K562 (cell line): ENCODE results near the gene AIFM1. TPM values are rescaled to one million over a fixed set of nuclear protein-coding genes. Genes with fewer than 3 reads are reported as not detected.

Experiments
- DIDO1 ChIP-seq: fragments of 450-650 bp; IDR thresholded peaks from 2 replicates; pipeline ENCODE4 v1.6.1; 2016; ENCODE audit warnings: low read depth, missing biosample characterization, missing genetic modification characterization
- EHMT2 ChIP-seq: fragments of 450-650 bp; IDR thresholded peaks from 2 replicates; pipeline ENCODE4 v1.6.1; 2018; ENCODE audit warnings: antibody characterized with exemption
- EP400 ChIP-seq: fragments of 450-650 bp; IDR thresholded peaks from 2 replicates; pipeline ENCODE4 v1.6.1; 2017; ENCODE audit warnings: antibody characterized with exemption, mild to moderate bottlenecking, moderate library complexity
- ETV5 ChIP-seq: sonication (generic); formaldehyde crosslinking; IDR thresholded peaks from 2 replicates; pipeline ENCODE4 v1.4.0; 2020; ENCODE audit warnings: low read depth, mild to moderate bottlenecking, missing genetic modification reagents
- HNRNPK ChIP-seq: fragments of 200-400 bp; formaldehyde crosslinking; IDR thresholded peaks from one replicate; pipeline ENCODE4 v1.6.1; 2018; ENCODE audit warnings: mild to moderate bottlenecking, low read depth, low read length; ENCODE audit not compliant: poor library complexity, severe bottlenecking
- KLF10 ChIP-seq: fragments of 250-450 bp; sonication (Bioruptor Pico); IDR thresholded peaks from 2 replicates; pipeline ENCODE4 v1.6.1; 2021; ENCODE audit warnings: matching md5 sums
- L3MBTL2 ChIP-seq: fragments of 450-650 bp; IDR thresholded peaks from 2 replicates; pipeline ENCODE4 v1.6.1; 2016; ENCODE audit warnings: mild to moderate bottlenecking, moderate library complexity
- NFXL1 ChIP-seq: fragments of 450-650 bp; formaldehyde crosslinking; IDR thresholded peaks from 2 replicates; pipeline ENCODE4 v1.4.0; 2021; ENCODE audit warnings: mild to moderate bottlenecking
- NR0B1 ChIP-seq: fragments of 450-650 bp; IDR thresholded peaks from one replicate; pipeline ENCODE4 v1.6.1; 2018; ENCODE audit warnings: mild to moderate bottlenecking, moderate library complexity; ENCODE audit not compliant: partially characterized antibody
- SMAD2 ChIP-seq: fragments of 150-350 bp; IDR thresholded peaks from 2 replicates; pipeline ENCODE4 v1.6.1; 2014; ENCODE audit warnings: low read depth, mild to moderate bottlenecking, low read length
- SRSF3 ChIP-seq: fragments of 200-400 bp; formaldehyde crosslinking; IDR thresholded peaks from 2 replicates; pipeline ENCODE4 v1.6.1; 2016; ENCODE audit warnings: mild to moderate bottlenecking, low read length, moderate library complexity; ENCODE audit not compliant: insufficient read depth
- SRSF9 ChIP-seq: fragments of 200-400 bp; formaldehyde crosslinking; IDR thresholded peaks from 2 replicates; pipeline ENCODE4 v1.6.1; 2017; ENCODE audit warnings: low read depth, low read length, borderline replicate concordance
- TARDBP ChIP-seq: fragments of 450-650 bp; IDR thresholded peaks from 2 replicates; pipeline ENCODE4 v1.6.1; 2016
- ZEB2 ChIP-seq: fragments of 450-650 bp; IDR thresholded peaks from 2 replicates; pipeline ENCODE4 v1.6.1; 2016
- ZNF134 ChIP-seq: fragments of 250-450 bp; sonication (Bioruptor Pico); conservative IDR thresholded peaks from 2 replicates; pipeline ENCODE4 v1.4.0; 2020
- ZNF586 ChIP-seq: fragments of 450-650 bp; formaldehyde crosslinking; conservative IDR thresholded peaks from 2 replicates; pipeline ENCODE4 v1.4.0; 2020; ENCODE audit warnings: mild to moderate bottlenecking, moderate library complexity
- ZZZ3 ChIP-seq: fragments of 450-650 bp; IDR thresholded peaks from 2 replicates; pipeline ENCODE4 v1.6.1; 2016; ENCODE audit warnings: antibody characterized with exemption, mild to moderate bottlenecking, moderate library complexity
- polyA plus RNA-seq, 8 experiments: library from polyadenylated mRNA; depleted of rRNA in 4 of 8; stranded (reverse) in 5 of 8; unstranded in 3 of 8; fragments of >200 nt; fragmentation: Nextera tagmentation in 2 of 8; fragmentation: Illumina TruSeq in 1 of 8; extraction: Ambion mirVana in 2 of 8; extraction: Trizol in 1 of 8; gene quantifications; 2 replicates each; pipeline versions ENCODE4 v1.2.1 to v1.2.3, GENCODE V29; 2011 to 2014; ENCODE audit warnings: inconsistent platforms in 1 of 8, missing spikeins in 1 of 8
- total RNA-seq, 7 experiments: library from RNA; depleted of rRNA in 6 of 7; stranded (reverse); fragments of >200 nt in 6 of 7; fragmentation: Illumina TruSeq in 2 of 7; extraction: Trizol in 2 of 7; gene quantifications; 2 replicates each; pipeline versions ENCODE4 v1.2.1 to v1.2.3, GENCODE V29; 2011 to 2021; ENCODE audit warnings: low replicate concordance in 1 of 7
- TF ChIP-seq, protein P1 (sequence below): fragments of 200-800 bp; sonication (Bioruptor generic); IDR thresholded peaks from 2 replicates; pipeline ENCODE4 v1.6.1; 2017; ENCODE audit warnings: missing genetic modification characterization, missing compliant biosample characterization
- TF ChIP-seq, protein P2 (sequence below): fragments of 250-450 bp; sonication (Bioruptor Pico); IDR thresholded peaks from 2 replicates; pipeline ENCODE4 v1.5.0; 2021; ENCODE audit warnings: mild to moderate bottlenecking, moderate library complexity
- TF ChIP-seq, protein P3 (sequence below): fragments of 250-450 bp; sonication (Bioruptor Pico); IDR thresholded peaks from 2 replicates; pipeline ENCODE4 v1.5.0; 2021; ENCODE audit warnings: mild to moderate bottlenecking, borderline replicate concordance

AIFM1 gene
- total and polyA plus RNA-seq, 9 of the 15 experiments (the other 6 are each of a cell fraction or from before 2014, with no cell fraction given): 51.0 to 117 (median 91.2) TPM

DNA sequence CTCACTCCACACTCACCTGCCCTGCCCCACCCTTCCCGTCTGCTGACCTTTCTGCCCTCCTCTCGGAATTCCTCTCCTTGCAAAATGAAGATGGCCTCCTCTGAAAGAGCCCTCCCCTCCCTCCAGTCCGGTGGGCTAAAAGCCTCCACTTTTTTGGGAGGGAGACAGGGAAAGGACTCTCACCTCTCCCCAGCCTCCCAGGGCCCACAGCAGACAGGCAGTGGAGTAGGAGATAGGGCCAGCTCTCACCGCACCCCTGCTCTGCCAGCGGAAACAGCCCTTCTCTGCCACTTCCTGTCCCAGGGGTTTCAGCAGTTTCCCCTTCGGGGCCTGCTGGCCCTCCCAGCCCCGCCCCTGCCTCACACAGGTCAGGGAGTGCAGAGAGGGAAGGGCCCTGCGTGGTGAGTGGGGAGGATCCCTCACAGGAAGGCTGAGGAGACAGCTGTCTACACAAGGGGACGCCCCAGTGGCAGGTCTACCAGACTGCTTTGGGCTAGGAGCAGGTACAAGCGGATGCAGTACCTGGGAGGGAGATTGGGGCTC lies 73.6 kb downstream of the AIFM1 start (continued):
- TF ChIP-seq, protein P1, sequence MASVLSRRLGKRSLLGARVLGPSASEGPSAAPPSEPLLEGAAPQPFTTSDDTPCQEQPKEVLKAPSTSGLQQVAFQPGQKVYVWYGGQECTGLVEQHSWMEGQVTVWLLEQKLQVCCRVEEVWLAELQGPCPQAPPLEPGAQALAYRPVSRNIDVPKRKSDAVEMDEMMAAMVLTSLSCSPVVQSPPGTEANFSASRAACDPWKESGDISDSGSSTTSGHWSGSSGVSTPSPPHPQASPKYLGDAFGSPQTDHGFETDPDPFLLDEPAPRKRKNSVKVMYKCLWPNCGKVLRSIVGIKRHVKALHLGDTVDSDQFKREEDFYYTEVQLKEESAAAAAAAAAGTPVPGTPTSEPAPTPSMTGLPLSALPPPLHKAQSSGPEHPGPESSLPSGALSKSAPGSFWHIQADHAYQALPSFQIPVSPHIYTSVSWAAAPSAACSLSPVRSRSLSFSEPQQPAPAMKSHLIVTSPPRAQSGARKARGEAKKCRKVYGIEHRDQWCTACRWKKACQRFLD (CRISPR knock-in tag): 0 out of 2 replicates have a peak, but pooled peaks have one; percentile 25
- no peak for TF ChIP-seq ZZZ3
- no peak for TF ChIP-seq SMAD2
- no peak for TF ChIP-seq HNRNPK
- no peak for TF ChIP-seq EHMT2
- TF ChIP-seq ETV5 (CRISPR knock-in tag): peak; percentile 65; the same call in 1 of the 2 replicates
- TF ChIP-seq NFXL1 (CRISPR knock-in tag): no peak
- TF ChIP-seq L3MBTL2: no peak
- TF ChIP-seq DIDO1 (tag): no peak
- no peak for TF ChIP-seq KLF10
- TF ChIP-seq EP400: no peak
- TF ChIP-seq SRSF3: no peak
- TF ChIP-seq ZEB2: no peak
- no peak for TF ChIP-seq ZNF586 (CRISPR knock-in tag)
- no peak for TF ChIP-seq TARDBP
- TF ChIP-seq, protein P2, sequence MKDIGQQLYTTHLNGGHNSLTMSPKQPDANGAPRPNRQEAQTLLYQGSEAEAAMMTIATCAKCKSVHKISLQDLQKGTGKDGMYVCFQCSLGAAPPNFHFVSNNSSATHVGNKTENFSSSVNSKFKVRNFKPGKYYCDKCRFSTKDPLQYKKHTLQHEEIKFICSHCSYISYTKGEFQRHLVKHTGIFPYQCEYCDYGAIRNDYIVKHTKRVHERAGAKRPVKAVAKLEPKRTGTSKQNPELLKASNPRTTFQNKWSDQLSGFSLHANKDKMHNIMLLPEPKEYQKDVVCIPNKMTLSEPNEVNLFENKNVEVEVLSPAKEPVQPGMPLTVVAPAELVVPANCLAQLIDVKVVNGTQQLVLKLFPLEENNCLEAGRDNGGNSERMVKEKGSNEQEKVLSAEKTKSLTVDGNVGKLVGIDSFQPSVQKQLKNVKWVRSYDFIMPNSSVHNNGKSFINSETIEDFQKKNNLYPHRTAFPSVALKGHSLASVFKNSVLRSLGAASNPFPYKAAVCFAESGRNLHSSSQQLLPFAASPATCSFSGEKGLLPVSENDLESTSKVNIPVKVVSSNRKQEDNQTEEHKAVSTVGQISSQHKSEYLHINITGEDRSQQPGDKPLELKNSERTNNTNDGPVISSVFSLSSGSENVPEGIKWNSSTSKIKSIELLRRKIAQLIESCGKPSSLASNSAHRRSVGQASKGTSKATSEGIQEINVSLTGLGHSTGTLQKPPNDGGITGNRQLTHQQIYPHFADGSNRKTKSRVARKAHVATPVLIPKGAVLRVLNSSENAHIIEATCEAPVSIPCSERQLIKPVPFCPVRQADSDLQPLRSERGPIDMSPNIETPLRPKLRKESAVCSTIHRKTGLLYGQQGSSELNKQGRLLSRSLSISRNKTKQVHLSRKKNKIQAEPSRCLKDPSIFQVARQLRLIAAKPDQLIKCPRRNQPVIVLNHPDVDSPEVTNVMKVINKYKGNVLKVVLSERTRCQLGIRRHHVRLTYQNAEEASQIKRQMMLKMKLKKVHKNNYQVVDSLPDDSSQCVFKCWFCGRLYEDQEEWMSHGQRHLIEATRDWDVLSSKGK: no peak
- TF ChIP-seq, protein P3, sequence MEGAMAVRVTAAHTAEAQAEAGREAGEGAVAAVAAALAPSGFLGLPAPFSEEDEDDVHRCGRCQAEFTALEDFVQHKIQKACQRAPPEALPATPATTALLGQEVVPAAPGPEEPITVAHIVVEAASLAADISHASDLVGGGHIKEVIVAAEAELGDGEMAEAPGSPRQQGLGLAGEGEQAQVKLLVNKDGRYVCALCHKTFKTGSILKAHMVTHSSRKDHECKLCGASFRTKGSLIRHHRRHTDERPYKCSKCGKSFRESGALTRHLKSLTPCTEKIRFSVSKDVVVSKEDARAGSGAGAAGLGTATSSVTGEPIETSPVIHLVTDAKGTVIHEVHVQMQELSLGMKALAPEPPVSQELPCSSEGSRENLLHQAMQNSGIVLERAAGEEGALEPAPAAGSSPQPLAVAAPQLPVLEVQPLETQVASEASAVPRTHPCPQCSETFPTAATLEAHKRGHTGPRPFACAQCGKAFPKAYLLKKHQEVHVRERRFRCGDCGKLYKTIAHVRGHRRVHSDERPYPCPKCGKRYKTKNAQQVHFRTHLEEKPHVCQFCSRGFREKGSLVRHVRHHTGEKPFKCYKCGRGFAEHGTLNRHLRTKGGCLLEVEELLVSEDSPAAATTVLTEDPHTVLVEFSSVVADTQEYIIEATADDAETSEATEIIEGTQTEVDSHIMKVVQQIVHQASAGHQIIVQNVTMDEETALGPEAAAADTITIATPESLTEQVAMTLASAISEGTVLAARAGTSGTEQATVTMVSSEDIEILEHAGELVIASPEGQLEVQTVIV (CRISPR knock-in tag): no peak
- TF ChIP-seq ZNF134 (CRISPR knock-in tag): no peak
- no peak for TF ChIP-seq NR0B1
- TF ChIP-seq SRSF9: no peak
